Measurements from ENCODE around the gene DDHD1.

GRCh38 chr14:53038629-53039028, 114.5 kb downstream of the DDHD1 start:
- TF ChIP-seq, protein P1, sequence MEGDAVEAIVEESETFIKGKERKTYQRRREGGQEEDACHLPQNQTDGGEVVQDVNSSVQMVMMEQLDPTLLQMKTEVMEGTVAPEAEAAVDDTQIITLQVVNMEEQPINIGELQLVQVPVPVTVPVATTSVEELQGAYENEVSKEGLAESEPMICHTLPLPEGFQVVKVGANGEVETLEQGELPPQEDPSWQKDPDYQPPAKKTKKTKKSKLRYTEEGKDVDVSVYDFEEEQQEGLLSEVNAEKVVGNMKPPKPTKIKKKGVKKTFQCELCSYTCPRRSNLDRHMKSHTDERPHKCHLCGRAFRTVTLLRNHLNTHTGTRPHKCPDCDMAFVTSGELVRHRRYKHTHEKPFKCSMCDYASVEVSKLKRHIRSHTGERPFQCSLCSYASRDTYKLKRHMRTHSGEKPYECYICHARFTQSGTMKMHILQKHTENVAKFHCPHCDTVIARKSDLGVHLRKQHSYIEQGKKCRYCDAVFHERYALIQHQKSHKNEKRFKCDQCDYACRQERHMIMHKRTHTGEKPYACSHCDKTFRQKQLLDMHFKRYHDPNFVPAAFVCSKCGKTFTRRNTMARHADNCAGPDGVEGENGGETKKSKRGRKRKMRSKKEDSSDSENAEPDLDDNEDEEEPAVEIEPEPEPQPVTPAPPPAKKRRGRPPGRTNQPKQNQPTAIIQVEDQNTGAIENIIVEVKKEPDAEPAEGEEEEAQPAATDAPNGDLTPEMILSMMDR (IDR thresholded peaks at IDR 0.05; ENCODE audit: low read depth, low read length): no peak
- no peak for TF ChIP-seq EZH2phosphoT487 (IDR thresholded peaks at IDR 0.05; ENCODE audit: low read depth)

Data from OCI-LY3 (cell line).